Left ventricle myocardium superior (tissue), 1 donor: ENCODE measurements around the gene TEX22. TPM values are rescaled to one million over a fixed set of nuclear protein-coding genes. Genes with fewer than 3 reads are reported as not detected.

Experiments
- ATAC-seq: fragments of 200-7000 bp; cut with Tn5 transposase; one replicate; pipeline ENCODE4 v1.9.1; 2020; ENCODE audit warnings: mild to moderate bottlenecking, moderate library complexity
- DNase-seq: peaks from one replicate; pipeline ENCODE4 v3.0.0-alpha.2; 2020
- intact Hi-C: fragments of 100-400 bp; cut with micrococcal nuclease; formaldehyde crosslinking; loops from one replicate; pipeline ENCODE4 v1.11.0; 2022
- total RNA-seq: library from RNA; stranded (reverse); fragmentation: NEBNext Ultra II Directional; extraction: Animal tissue kit (Norgen Biotek cat#: 25700); gene quantifications from one replicate; pipeline ENCODE4 v1.2.1, GENCODE V29; 2021
- donor health status: DM: no; HTN: yes; CAD: no; lungs with severe emphysema.

TEX22 gene
- total RNA-seq, 1 donor from 2014 or later = 1.6 TPM

- intact Hi-C loops = no loop called here
- DNase-seq (no peak), ATAC-seq (no peak)
These were observed 33.2 kb upstream of the TEX22 start for GRCh38 chr14:105365101-105365500.

GRCh38 chr14:105365681-105366080, 32.7 kb upstream of the TEX22 start:
- intact Hi-C loops = no loop called here
- no peak for DNase-seq

GRCh38 chr14:105366386-105367074, 31.8 kb upstream of the TEX22 start:
- intact Hi-C loops = no loop called here
- DNase-seq = no peak
- ATAC-seq = no peak

More at GRCh38 chr14:105365681-105366080, 32.7 kb upstream of the TEX22 start:
- no peak for ATAC-seq

- DNase-seq (no peak), ATAC-seq (no peak)
- intact Hi-C loops = no loop called here
These were observed 31.0 kb upstream of the TEX22 start for GRCh38 chr14:105367116-105368031.

- intact Hi-C loops = no loop called here
- no peak for DNase-seq
- no peak for ATAC-seq
These were observed 30.3 kb upstream of the TEX22 start for GRCh38 chr14:105368032-105368417.

GRCh38 chr14:105368426-105368825, 29.9 kb upstream of the TEX22 start:
- DNase-seq = no peak
- ATAC-seq = no peak
- intact Hi-C loops = no loop called here

GRCh38 chr14:105368910-105369652, 29.3 kb upstream of the TEX22 start:
- intact Hi-C loops = no loop called here
- DNase-seq = no peak

GRCh38 chr14:105369653-105370040, 28.7 kb upstream of the TEX22 start:
- no peak for DNase-seq
- ATAC-seq = no peak
- intact Hi-C loops = no loop called here

More at GRCh38 chr14:105368910-105369652, 29.3 kb upstream of the TEX22 start:
- no peak for ATAC-seq

GRCh38 chr14:105374389-105374788, 23.9 kb upstream of the TEX22 start:
- DNase-seq (no peak), ATAC-seq (no peak)
- intact Hi-C loops = no loop called here

GRCh38 chr14:105375635-105376057, 22.7 kb upstream of the TEX22 start:
- no peak for ATAC-seq
- DNase-seq = no peak
- intact Hi-C loops = no loop called here

- DNase-seq = no peak
- intact Hi-C loops = no loop called here
These were observed 21.6 kb upstream of the TEX22 start for GRCh38 chr14:105376521-105377440.

GRCh38 chr14:105377555-105378182, 20.7 kb upstream of the TEX22 start:
- intact Hi-C loops = no loop called here
- ATAC-seq (no peak), DNase-seq (no peak)

More at GRCh38 chr14:105376521-105377440, 21.6 kb upstream of the TEX22 start:
- ATAC-seq = no peak

- intact Hi-C loops = no loop called here
- ATAC-seq (no peak), DNase-seq (no peak)
These were observed 20.1 kb upstream of the TEX22 start for GRCh38 chr14:105378199-105378598.

GRCh38 chr14:105378873-105379685, 19.3 kb upstream of the TEX22 start:
- no peak for DNase-seq
- intact Hi-C loops = no loop called here
- ATAC-seq = no peak

- intact Hi-C loops = no loop called here
- ATAC-seq = no peak
- no peak for DNase-seq
These were observed 18.4 kb upstream of the TEX22 start for GRCh38 chr14:105379946-105380345.

GRCh38 chr14:105380756-105381155, 17.6 kb upstream of the TEX22 start:
- DNase-seq (no peak), ATAC-seq (no peak)
- intact Hi-C loops = no loop called here
